Pancreas (tissue), 10 donors: ENCODE measurements around the gene RNF141. TPM values are rescaled to one million over a fixed set of nuclear protein-coding genes. Genes with fewer than 3 reads are reported as not detected.

Experiments used
- ATAC-seq, 4 donors: fragments of 200-7000 bp; cut with Tn5 transposase; one replicate each; pipeline versions ENCODE4 v1.8.0 to v1.9.1; 2020; ENCODE audit warnings: mild to moderate bottlenecking in 4 of 4, moderate library complexity in 4 of 4
- DNase-seq, 6 donors: peaks; one replicate each; pipeline ENCODE4 v3.0.0-alpha.2; 2020
- FAIRE-seq: peaks from 2 replicates; lab custom pipeline; 2012; peaks lifted over from hg19 to GRCh38; lab: Jason Lieb, UNC
- H3K27ac ChIP-seq, 4 donors: fragments of 200-600 bp; sonication (generic); 1 replicate in 3 of 4; 2 replicates in 1 of 4; pipeline versions ENCODE4 v1.5.0 to v1.8.0; 2020
- H3K27me3 ChIP-seq, 4 donors: fragments of 200-600 bp; one replicate each; pipeline ENCODE4 v1.8.0; 2021
- H3K36me3 ChIP-seq, 3 donors: fragments of 200-600 bp; sonication (generic) in 1 of 3; one replicate each; pipeline versions ENCODE4 v1.5.0 to v1.8.0; 2020 to 2021
- H3K4me1 ChIP-seq, 3 donors: fragments of 200-600 bp; one replicate each; pipeline ENCODE4 v1.8.0; 2021
- H3K4me3 ChIP-seq, 4 donors: fragments of 200-600 bp; sonication (generic) in 2 of 4; one replicate each; pipeline versions ENCODE4 v1.5.0 to v1.8.0; 2020 to 2021
- H3K9me3 ChIP-seq, 4 donors: fragments of 200-600 bp; one replicate each; pipeline ENCODE4 v1.8.0; 2021
- CTCF ChIP-seq, 4 donors: fragments of 200-600 bp; sonication (generic) in 3 of 4; IDR thresholded peaks; one replicate each; pipeline versions ENCODE4 v1.5.0 to v1.8.0; 2021; ENCODE audit warnings: antibody characterized with exemption in 4 of 4
- WGBS, 2 donors: extraction: QIAGEN DNeasy Blood & Tissue Kit; methylation state at CpG; one replicate each; pipeline ENCODE4 v1.1.7; 2013; 5-methylcytosine and 5-hydroxymethylcytosine counted together
- intact Hi-C, 3 donors: fragments of 100-400 bp; cut with DNase I; formaldehyde crosslinking; loops; one replicate each; pipeline versions ENCODE4 v1.11.1 to v1.14.2; 2022
- polyA plus RNA-seq, 2 donors: library from polyadenylated mRNA; stranded (reverse); fragments of 200-250 nt; gene quantifications; one replicate each; pipeline ENCODE4 v1.2.3, GENCODE V29; 2013
- total RNA-seq, 6 donors: library from RNA; stranded (reverse); fragmentation: NEBNext Ultra II Directional in 4 of 6; extraction: Animal tissue kit (Norgen Biotek cat#: 25700) in 4 of 6; gene quantifications; one replicate each; pipeline versions ENCODE4 v1.2.1 to v1.2.4, GENCODE V29; 2021 to 2023
- donor health status: healthy with polysubstance abuse.
- donor health status: DM: no; HTN: no; CAD: no; lungs with moderate emphysema.
- donor health status: DM: no; HTN: no; CAD: no.
- donor health status: control.
- donor health status: control.
- donor health status: Bipolar disorder and iron deficiency.
- donor health status: DM: yes; HTN: yes; CAD: no.
- donor health status: DM: no; HTN: no; CAD: no.
- donor health status: DM: no; HTN: no; CAD: no.
- donor health status: DM: yes; HTN: yes; CAD: no.

RNF141 gene
- total and polyA plus RNA-seq, 8 donors, result 4.4 to 21.5 (median 15.4) TPM

GRCh38 chr11:10567446-10567845 is 26.5 kb upstream of the RNF141 start:
- Histone ChIP-seq H3K27ac (no peak overlapping the region), H3K27me3 (no peaks in the 10 kb centered on the region), H3K9me3 (no peaks in the 10 kb centered on the region), H3K36me3 (no peaks in the 10 kb centered on the region), H3K4me3 (no peak overlapping the region), H3K4me1 (no peaks in the 10 kb centered on the region)
- no peak for FAIRE-seq
- 96 to 98% methylated on average over 2 of the region's 2 CpGs for WGBS, 2 donors
- ATAC-seq, result no peak
- DNase-seq, result no peak
- no peak for TF ChIP-seq CTCF (IDR thresholded peaks at IDR 0.05)
- intact Hi-C loops, result no loop called here

GRCh38 chr11:10566257-10566957 is 25.4 kb upstream of the RNF141 start:
- DNase-seq, result no peak
- no peak for TF ChIP-seq CTCF (IDR thresholded peaks at IDR 0.05)
- H3K36me3 ChIP-seq, result no peaks in the 10 kb centered on the region
- no peak overlapping the region for H3K27ac ChIP-seq
- H3K27me3 ChIP-seq, result no peaks in the 10 kb centered on the region
- no peaks in the 10 kb centered on the region for H3K4me1 ChIP-seq
- WGBS, 2 donors, result 74 to 77% methylated on average over 6 of the region's 6 CpGs
- intact Hi-C loops, result no loop called here
- no peak for ATAC-seq
- FAIRE-seq, result no peak
- H3K4me3 ChIP-seq, result no peak overlapping the region
- no peaks in the 10 kb centered on the region for H3K9me3 ChIP-seq

GRCh38 chr11:10565493-10565892 is 24.5 kb upstream of the RNF141 start:
- Histone ChIP-seq H3K27ac (no peak overlapping the region), H3K36me3 (no peaks in the 10 kb centered on the region), H3K4me1 (no peaks in the 10 kb centered on the region), H3K27me3 (no peaks in the 10 kb centered on the region), H3K4me3 (no peak overlapping the region), H3K9me3 (no peaks in the 10 kb centered on the region)
- no peak for DNase-seq
- intact Hi-C loops, result no loop called here
- WGBS, 2 donors, result 91 to 96% methylated on average over 4 of the region's 4 CpGs
- TF ChIP-seq CTCF (IDR thresholded peaks at IDR 0.05), result no peak
- ATAC-seq, result no peak
- no peak for FAIRE-seq

- Histone ChIP-seq H3K4me1 (no peaks in the 10 kb centered on the region), H3K36me3 (no peaks in the 10 kb centered on the region), H3K27ac (no peak overlapping the region), H3K27me3 (no peaks in the 10 kb centered on the region), H3K4me3 (no peak overlapping the region), H3K9me3 (no peaks in the 10 kb centered on the region)
- FAIRE-seq, result no peak
- intact Hi-C loops, result no loop called here
- no peak for DNase-seq
- TF ChIP-seq CTCF (IDR thresholded peaks at IDR 0.05), result no peak
- 36 to 38% methylated on average over 1 of the region's 1 CpG for WGBS, 2 donors
- no peak for ATAC-seq
Measured at GRCh38 chr11:10564696-10565318, 23.8 kb upstream of the RNF141 start.

GRCh38 chr11:10564030-10564429 is 23.0 kb upstream of the RNF141 start:
- intact Hi-C loops, result no loop called here
- H3K4me3 ChIP-seq, result no peak overlapping the region
- TF ChIP-seq CTCF (IDR thresholded peaks at IDR 0.05), result no peak
- H3K27ac ChIP-seq, result no peak overlapping the region
- no peak for FAIRE-seq
- no peak for ATAC-seq
- no peaks in the 10 kb centered on the region for H3K9me3 ChIP-seq
- WGBS, 2 donors, result 63 to 70% methylated on average over 3 of the region's 3 CpGs
- no peak for DNase-seq
- H3K27me3 ChIP-seq, result no peaks in the 10 kb centered on the region
- no peaks in the 10 kb centered on the region for H3K4me1 ChIP-seq
- no peaks in the 10 kb centered on the region for H3K36me3 ChIP-seq
